ENCODE data around the gene HTRA1. TPM values are rescaled to one million over a fixed set of nuclear protein-coding genes. Genes with fewer than 3 reads are reported as not detected.
A peak's percentile ranks its signal among the peaks of the same experiment; 100 is the strongest.

The HTRA1 gene
- total RNA-seq, 2 donors from 2014 or later: 8.9 to 26.9 TPM

- Histone ChIP-seq H3K27me3 (no peaks in the 10 kb centered on the region), H3K9me3 (no peaks in the 10 kb centered on the region), H3K4me3 (no peak overlapping the region), H3K4me1 (no peaks in the 10 kb centered on the region), H3K27ac (no peak overlapping the region), H3K36me3 (no peaks in the 10 kb centered on the region), H3K9ac (ENCODE audit: low read depth in 2 of 2, low read length in 2 of 2) (no peak overlapping the region)
- TF ChIP-seq CTCF (IDR thresholded peaks at IDR 0.05): no peak
- no peak for DNase-seq
- intact Hi-C loops (cut with DNase I): loop anchor here (5.0 kb wide), 1 partner anchor 177 kb away; no protein-coding TSS in a partner anchor
These were observed 63.5 kb downstream of the HTRA1 start for GRCh38 chr10:122524811-122525210.

GRCh38 chr10:122525788-122526187, 64.4 kb downstream of the HTRA1 start:
- no peaks in the 10 kb centered on the region for H3K9me3 ChIP-seq
- H3K27me3 ChIP-seq: no peaks in the 10 kb centered on the region
- H3K9ac ChIP-seq (ENCODE audit: low read depth in 2 of 2, low read length in 2 of 2): no peak overlapping the region
- peak; percentile 61 for DNase-seq
- no peaks in the 10 kb centered on the region for H3K4me1 ChIP-seq
- intact Hi-C loops (cut with DNase I): loop anchor here (2.0 to 5.0 kb wide), 2 partner anchors 39 to 177 kb away; no protein-coding TSS in a partner anchor
- no peak overlapping the region for H3K4me3 ChIP-seq
- peak; percentile 33 for TF ChIP-seq CTCF (IDR thresholded peaks at IDR 0.05)
- H3K27ac ChIP-seq: no peak overlapping the region
- H3K36me3 ChIP-seq: no peaks in the 10 kb centered on the region

GRCh38 chr10:122526892-122527291, 65.5 kb downstream of the HTRA1 start:
- no peaks in the 10 kb centered on the region for H3K9me3 ChIP-seq
- H3K36me3 ChIP-seq: no peaks in the 10 kb centered on the region
- H3K4me1 ChIP-seq: no peaks in the 10 kb centered on the region
- intact Hi-C loops (cut with DNase I): loop anchor here (2.0 to 5.0 kb wide), 2 partner anchors 38 to 175 kb away; no protein-coding TSS in a partner anchor
- no peak overlapping the region for H3K4me3 ChIP-seq
- H3K27ac ChIP-seq: no peak overlapping the region
- no peak for TF ChIP-seq CTCF (IDR thresholded peaks at IDR 0.05)
- H3K27me3 ChIP-seq: no peaks in the 10 kb centered on the region
- DNase-seq: no peak
- no peak overlapping the region for H3K9ac ChIP-seq (ENCODE audit: low read depth in 2 of 2, low read length in 2 of 2)

GRCh38 chr10:122530177-122530576, 68.8 kb downstream of the HTRA1 start:
- Histone ChIP-seq H3K4me3 (no peak overlapping the region), H3K4me1 (no peaks in the 10 kb centered on the region), H3K27ac (no peak overlapping the region), H3K27me3 (no peaks in the 10 kb centered on the region), H3K9ac (ENCODE audit: low read depth in 2 of 2, low read length in 2 of 2) (no peak overlapping the region), H3K36me3 (no peaks in the 10 kb centered on the region), H3K9me3 (no peaks in the 10 kb centered on the region)
- DNase-seq: no peak
- intact Hi-C loops (cut with DNase I): no loop called here
- TF ChIP-seq CTCF (IDR thresholded peaks at IDR 0.05): no peak

- Histone ChIP-seq H3K4me3 (no peak overlapping the region), H3K36me3 (no peaks in the 10 kb centered on the region), H3K9ac (ENCODE audit: low read depth in 2 of 2, low read length in 2 of 2) (no peak overlapping the region), H3K4me1 (no peaks in the 10 kb centered on the region), H3K27ac (peak overlapping the region; percentile 58), H3K9me3 (no peaks in the 10 kb centered on the region), H3K27me3 (no peaks in the 10 kb centered on the region)
- TF ChIP-seq CTCF (IDR thresholded peaks at IDR 0.05): no peak
- no peak for DNase-seq
- intact Hi-C loops (cut with DNase I): no loop called here
These were observed 69.9 kb downstream of the HTRA1 start for GRCh38 chr10:122531261-122531660.

All from colonic mucosa (tissue), 4 donors.